ENCODE data around the gene SPAG8. TPM values are rescaled to one million over a fixed set of nuclear protein-coding genes. Genes with fewer than 3 reads are reported as not detected.

SPAG8 gene
- total RNA-seq, 1 experiment from 2014 or later, result 0.29 TPM

DNA sequence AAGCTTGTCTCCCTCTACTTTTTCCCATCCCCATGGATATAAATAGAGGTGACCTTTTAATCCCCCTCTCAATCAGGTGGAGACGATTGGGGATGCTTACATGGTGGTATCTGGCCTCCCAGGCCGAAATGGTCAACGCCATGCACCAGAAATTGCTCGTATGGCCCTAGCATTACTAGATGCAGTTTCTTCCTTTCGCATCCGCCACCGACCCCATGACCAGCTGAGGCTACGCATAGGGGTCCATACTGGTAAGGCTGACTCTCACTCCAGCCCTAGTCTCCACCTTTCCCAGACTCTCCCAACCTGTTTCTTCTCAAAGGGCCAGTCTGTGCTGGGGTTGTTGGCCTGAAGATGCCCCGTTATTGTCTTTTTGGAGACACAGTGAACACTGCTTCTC, 3.6 kb downstream of the SPAG8 start:
- DNase-seq, result no peak
- intact Hi-C loops (cut with micrococcal nuclease; ENCODE audit: unreplicated experiment), result no loop called here
- no peaks in the 10 kb centered on the region for H3K27me3 ChIP-seq (replicated peaks; ENCODE audit: control insufficient read depth, insufficient read depth, low read length)
- no peak overlapping the region for H3K4me3 Mint-ChIP-seq (ENCODE audit: unreplicated experiment)
- H3K27ac Mint-ChIP-seq (ENCODE audit: unreplicated experiment), result no peak overlapping the region
- H3K9me3 Mint-ChIP-seq (ENCODE audit: unreplicated experiment), result no peaks in the 10 kb centered on the region
- no TSS peak for BruUV-seq (replicated peaks)
- peaks cover 12% of the 10 kb centered on the region for H3K4me1 ChIP-seq
- peaks cover 5% of the 10 kb centered on the region for H3K4me1 Mint-ChIP-seq (ENCODE audit: low read depth, unreplicated experiment)
- POLR2A ChIA-PET, result no interaction called here
- H3K36me3 ChIP-seq (ENCODE audit: control insufficient read depth, insufficient read depth, low read length), result no peaks in the 10 kb centered on the region
- TF ChIP-seq, protein P1, sequence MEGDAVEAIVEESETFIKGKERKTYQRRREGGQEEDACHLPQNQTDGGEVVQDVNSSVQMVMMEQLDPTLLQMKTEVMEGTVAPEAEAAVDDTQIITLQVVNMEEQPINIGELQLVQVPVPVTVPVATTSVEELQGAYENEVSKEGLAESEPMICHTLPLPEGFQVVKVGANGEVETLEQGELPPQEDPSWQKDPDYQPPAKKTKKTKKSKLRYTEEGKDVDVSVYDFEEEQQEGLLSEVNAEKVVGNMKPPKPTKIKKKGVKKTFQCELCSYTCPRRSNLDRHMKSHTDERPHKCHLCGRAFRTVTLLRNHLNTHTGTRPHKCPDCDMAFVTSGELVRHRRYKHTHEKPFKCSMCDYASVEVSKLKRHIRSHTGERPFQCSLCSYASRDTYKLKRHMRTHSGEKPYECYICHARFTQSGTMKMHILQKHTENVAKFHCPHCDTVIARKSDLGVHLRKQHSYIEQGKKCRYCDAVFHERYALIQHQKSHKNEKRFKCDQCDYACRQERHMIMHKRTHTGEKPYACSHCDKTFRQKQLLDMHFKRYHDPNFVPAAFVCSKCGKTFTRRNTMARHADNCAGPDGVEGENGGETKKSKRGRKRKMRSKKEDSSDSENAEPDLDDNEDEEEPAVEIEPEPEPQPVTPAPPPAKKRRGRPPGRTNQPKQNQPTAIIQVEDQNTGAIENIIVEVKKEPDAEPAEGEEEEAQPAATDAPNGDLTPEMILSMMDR (IDR thresholded peaks at IDR 0.05; ENCODE audit: insufficient read depth in 1 of 2, low read depth in 1 of 2, low read length in 1 of 2, severe bottlenecking in 1 of 2, unreplicated experiment in 1 of 2), result no peak
- CTCF ChIA-PET, result no interaction called here
- no peak overlapping the region for H3K4me3 ChIP-seq (ENCODE audit: low read depth, low read length)
- no peaks in the 10 kb centered on the region for H3K27me3 Mint-ChIP-seq (ENCODE audit: insufficient read depth, unreplicated experiment)
- peaks cover 26% of the 10 kb centered on the region for H3K36me3 Mint-ChIP-seq (ENCODE audit: insufficient read depth, unreplicated experiment)
- H3K9me3 ChIP-seq, result no peaks in the 10 kb centered on the region

DNA sequence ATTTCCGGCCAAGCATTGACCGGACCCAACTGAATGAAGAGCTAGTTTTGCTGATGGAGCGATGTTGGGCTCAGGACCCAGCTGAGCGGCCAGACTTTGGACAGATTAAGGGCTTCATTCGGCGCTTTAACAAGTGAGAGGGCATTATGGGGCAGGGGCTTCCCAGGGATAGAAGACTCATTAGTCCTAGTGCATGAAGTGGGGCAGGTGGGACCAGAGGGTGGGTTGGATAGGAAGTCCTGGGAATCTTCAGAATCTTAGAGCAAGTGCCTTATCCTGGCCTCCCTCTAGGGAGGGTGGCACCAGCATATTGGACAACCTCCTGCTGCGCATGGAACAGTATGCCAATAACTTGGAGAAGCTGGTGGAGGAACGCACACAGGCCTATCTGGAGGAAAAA, 6.0 kb downstream of the SPAG8 start:
- no TSS peak for BruUV-seq (replicated peaks)
- POLR2A ChIA-PET, result no interaction called here
- CTCF ChIA-PET, result interaction anchor here (1.0 kb wide), 1 partner anchor 16 kb away, joined by 4 read pairs; no protein-coding TSS in a partner anchor

DNA sequence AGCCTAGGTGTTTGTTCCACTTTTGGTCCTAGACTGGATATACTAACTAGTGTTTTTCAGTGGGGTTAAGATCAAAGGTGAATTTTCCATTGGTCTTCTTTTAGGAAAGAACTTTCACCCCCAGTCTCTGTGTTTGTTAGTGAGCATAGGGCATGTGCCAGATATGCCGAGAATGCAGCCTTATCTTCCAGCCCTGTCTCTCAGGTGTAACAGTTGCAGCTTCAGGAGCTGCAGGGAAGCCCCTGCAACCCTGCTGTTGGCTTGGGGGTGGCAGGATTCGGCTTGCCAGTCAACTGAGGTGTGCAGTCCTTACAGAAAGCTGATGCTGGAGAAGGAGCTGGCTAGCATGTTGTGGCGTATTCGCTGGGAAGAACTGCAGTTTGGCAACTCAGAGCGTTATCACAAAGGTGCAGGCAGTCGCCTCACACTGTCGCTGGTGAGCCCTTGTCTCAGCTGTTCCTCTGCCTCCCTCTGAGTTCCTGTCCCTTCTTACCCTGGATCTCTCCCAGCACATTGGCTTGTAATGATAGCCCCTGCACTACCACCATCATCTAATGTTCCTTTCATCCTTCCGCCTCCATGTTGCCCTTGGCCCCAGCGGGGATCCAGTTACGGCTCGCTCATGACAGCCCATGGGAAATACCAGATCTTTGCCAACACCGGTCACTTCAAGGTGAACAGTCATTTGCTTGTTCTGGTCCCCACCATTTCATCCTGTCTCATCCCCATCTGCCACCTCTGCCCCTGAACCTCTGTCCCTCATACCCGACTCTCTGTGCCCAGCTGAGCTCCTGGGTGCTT, 10.5 kb downstream of the SPAG8 start:
- peak; percentile 55 to 62 for DNase-seq
- H3K27ac Mint-ChIP-seq (ENCODE audit: unreplicated experiment), result peak overlapping the region; percentile 85
- CTCF ChIA-PET, result interaction anchor here (0.9 to 2.5 kb wide), 4 partner anchors 11 to 81 kb away, joined by 4 to 16 read pairs (median 8); partner anchors contain the start of gene HINT2
- H3K27me3 Mint-ChIP-seq (ENCODE audit: insufficient read depth, unreplicated experiment), result no peaks in the 10 kb centered on the region
- H3K4me3 Mint-ChIP-seq (ENCODE audit: unreplicated experiment), result peak overlapping the region; percentile 70
- H3K9me3 Mint-ChIP-seq (ENCODE audit: unreplicated experiment), result no peaks in the 10 kb centered on the region
- TF ChIP-seq, protein P1 (IDR thresholded peaks at IDR 0.05; ENCODE audit: insufficient read depth in 1 of 2, low read depth in 1 of 2, low read length in 1 of 2, severe bottlenecking in 1 of 2, unreplicated experiment in 1 of 2), result no peak
- peaks cover 29% of the 10 kb centered on the region for H3K4me1 Mint-ChIP-seq (ENCODE audit: low read depth, unreplicated experiment)
- POLR2A ChIA-PET, result interaction anchor here (1.5 kb wide), 1 partner anchor 13 kb away, joined by 4 read pairs; no protein-coding TSS in a partner anchor
- peaks cover 25% of the 10 kb centered on the region for H3K36me3 Mint-ChIP-seq (ENCODE audit: insufficient read depth, unreplicated experiment)
- H3K4me1 ChIP-seq, result peaks cover 46% of the 10 kb centered on the region
- H3K9me3 ChIP-seq, result no peaks in the 10 kb centered on the region
- no peaks in the 10 kb centered on the region for H3K27me3 ChIP-seq (replicated peaks; ENCODE audit: control insufficient read depth, insufficient read depth, low read length)
- BruUV-seq (replicated peaks), result no TSS peak
- no peaks in the 10 kb centered on the region for H3K36me3 ChIP-seq (ENCODE audit: control insufficient read depth, insufficient read depth, low read length)
- intact Hi-C loops (cut with micrococcal nuclease; ENCODE audit: unreplicated experiment), result loop anchor here (1.0 kb wide), 2 partner anchors 14 to 25 kb away; partner anchors contain the start of gene HINT2
- H3K4me3 ChIP-seq (ENCODE audit: low read depth, low read length), result peak overlapping the region; percentile 6; the same call in 1 of the 2 replicates

More for the DNA sequence above, 6.0 kb downstream of the SPAG8 start:
- DNase-seq, result no peak
- Histone ChIP-seq H3K27me3 (replicated peaks; ENCODE audit: control insufficient read depth, insufficient read depth, low read length) (no peaks in the 10 kb centered on the region), H3K9me3 (no peaks in the 10 kb centered on the region), H3K36me3 (ENCODE audit: control insufficient read depth, insufficient read depth, low read length) (no peaks in the 10 kb centered on the region), H3K4me3 (ENCODE audit: low read depth, low read length) (no peak overlapping the region), H3K4me1 (peaks cover 14% of the 10 kb centered on the region)
- H3K4me1 Mint-ChIP-seq (ENCODE audit: low read depth, unreplicated experiment), result peaks cover 12% of the 10 kb centered on the region
- H3K4me3 Mint-ChIP-seq (ENCODE audit: unreplicated experiment), result no peak overlapping the region
- H3K9me3 Mint-ChIP-seq (ENCODE audit: unreplicated experiment), result no peaks in the 10 kb centered on the region
- intact Hi-C loops (cut with micrococcal nuclease; ENCODE audit: unreplicated experiment), result no loop called here
- H3K27me3 Mint-ChIP-seq (ENCODE audit: insufficient read depth, unreplicated experiment), result no peaks in the 10 kb centered on the region
- H3K36me3 Mint-ChIP-seq (ENCODE audit: insufficient read depth, unreplicated experiment), result peaks cover 24% of the 10 kb centered on the region
- TF ChIP-seq, protein P1 (IDR thresholded peaks at IDR 0.05; ENCODE audit: insufficient read depth in 1 of 2, low read depth in 1 of 2, low read length in 1 of 2, severe bottlenecking in 1 of 2, unreplicated experiment in 1 of 2), result no peak
- H3K27ac Mint-ChIP-seq (ENCODE audit: unreplicated experiment), result no peak overlapping the region
